Retina (tissue), 1 donor: ENCODE results near the gene TRMU.
A peak's percentile ranks its signal among the peaks of the same experiment; 100 is the strongest.

Experiments
- DNase-seq: peaks from one replicate; pipeline ENCODE4 v3.0.0-alpha.2; 2016

Gene TRMU

GRCh38 chr22:46335201-46336118 is at the start of gene TRMU:
TSS of gene TRMU (plus strand) at chr22:46335714. CDS start at chr22:46335765, 51 bp downstream.
- DNase-seq, result peak; percentile 94

GRCh38 chr22:46286006-46286405 is 49.5 kb upstream of the TRMU start:
- no peak for DNase-seq

GRCh38 chr22:46286941-46287872 is 48.3 kb upstream of the TRMU start:
- DNase-seq, result no peak

GRCh38 chr22:46287873-46288751 is 47.4 kb upstream of the TRMU start:
- no peak for DNase-seq

- DNase-seq, result no peak
These were observed 46.7 kb upstream of the TRMU start for GRCh38 chr22:46288846-46289243.

- no peak for DNase-seq
These were observed 46.1 kb upstream of the TRMU start for GRCh38 chr22:46289244-46289891.

- no peak for DNase-seq
These were observed 45.2 kb upstream of the TRMU start for GRCh38 chr22:46290121-46290842.

- no peak for DNase-seq
These were observed 44.4 kb upstream of the TRMU start for GRCh38 chr22:46290843-46291785.

- DNase-seq, result no peak
These were observed 43.3 kb upstream of the TRMU start for GRCh38 chr22:46292173-46292572.

GRCh38 chr22:46292732-46293131 is 42.8 kb upstream of the TRMU start:
- no peak for DNase-seq

- DNase-seq, result no peak
These were observed 41.8 kb upstream of the TRMU start for GRCh38 chr22:46293577-46294260.

GRCh38 chr22:46294784-46295183 is 40.7 kb upstream of the TRMU start:
- no peak for DNase-seq

- DNase-seq, result no peak
These were observed 40.1 kb upstream of the TRMU start for GRCh38 chr22:46295277-46295971.

GRCh38 chr22:46296257-46297150 is 39.0 kb upstream of the TRMU start, which contains the start of gene GTSE1:
TSS of gene GTSE1 (plus strand) at chr22:46296870. CDS start at chr22:46297401, 531 bp downstream.
- peak; percentile 96 for DNase-seq

- DNase-seq, result no peak
These were observed 38.2 kb upstream of the TRMU start for GRCh38 chr22:46297151-46297812.

GRCh38 chr22:46299101-46299500 is 36.4 kb upstream of the TRMU start:
- no peak for DNase-seq

GRCh38 chr22:46300491-46300890 is 35.0 kb upstream of the TRMU start:
- DNase-seq, result no peak
